ENCODE results near the gene GPR39. TPM values are rescaled to one million over a fixed set of nuclear protein-coding genes. Genes with fewer than 3 reads are reported as not detected.

The GPR39 gene
- total RNA-seq, 2 donors from 2014 or later: 0.37 TPM; not detected in 1

DNA sequence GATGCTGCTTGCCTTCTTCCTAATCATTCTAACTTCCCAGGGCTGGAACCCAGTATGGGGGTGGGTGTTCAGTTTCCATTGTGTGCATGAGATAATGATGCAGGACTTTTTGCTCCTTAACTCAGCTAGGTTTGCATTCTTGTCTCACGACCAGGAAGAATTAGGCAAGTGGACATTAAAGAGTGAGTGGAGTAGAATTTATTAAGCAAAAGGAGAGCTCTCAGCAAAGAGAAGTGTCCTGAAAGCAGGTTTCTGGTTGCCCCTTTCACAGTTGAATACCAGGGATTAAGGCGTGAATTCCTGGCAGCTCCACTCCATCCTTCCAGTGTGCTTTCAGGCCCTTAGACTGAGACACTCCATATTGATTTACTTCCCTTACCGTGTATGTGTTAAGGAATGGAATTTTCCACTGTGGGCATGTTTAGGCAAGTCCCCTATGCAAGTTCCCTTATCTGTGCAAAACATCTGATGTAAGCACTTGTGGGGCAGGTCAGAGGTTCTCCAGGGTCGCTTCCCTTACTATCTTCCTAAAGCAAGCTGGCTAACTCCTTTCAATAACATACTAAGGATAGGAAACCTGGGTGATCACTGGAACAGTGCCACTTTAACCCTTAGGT lies 126.5 kb downstream of the GPR39 start:
- no peak for DNase-seq (ENCODE audit: low spot score)
- intact Hi-C loops (cut with DNase I): no loop called here

DNA sequence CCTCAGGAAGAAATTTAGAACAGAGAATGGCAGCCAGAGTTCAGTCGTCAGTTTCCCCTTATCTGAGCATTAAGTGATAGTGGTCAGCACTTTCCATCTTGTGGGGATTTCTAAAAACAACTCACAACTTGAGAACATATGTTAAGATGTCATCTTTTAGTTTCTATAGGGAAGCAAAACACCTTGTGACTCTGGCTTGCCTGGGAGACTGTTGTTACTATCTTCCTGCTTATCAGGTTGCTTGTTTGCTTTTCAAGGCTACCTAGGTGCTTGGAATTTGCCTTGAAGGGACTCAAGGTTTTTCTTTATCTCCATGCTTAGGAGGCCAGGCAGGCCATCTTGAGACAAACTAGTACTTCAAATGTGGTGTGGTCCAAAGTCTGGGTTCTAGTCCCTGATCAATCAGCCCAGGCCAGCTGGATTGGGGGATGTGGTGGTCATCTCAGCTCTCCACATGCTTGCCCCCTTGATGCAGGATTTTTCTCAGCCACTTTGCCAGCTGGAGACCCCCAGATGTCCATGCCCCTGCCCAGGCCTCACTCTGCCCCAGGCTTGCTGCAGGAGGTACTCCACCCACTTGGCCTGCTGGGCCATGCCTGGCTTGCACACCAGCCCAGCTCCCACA lies 127.5 kb downstream of the GPR39 start:
- intact Hi-C loops (cut with DNase I): no loop called here
- no peak for DNase-seq (ENCODE audit: low spot score)

DNA sequence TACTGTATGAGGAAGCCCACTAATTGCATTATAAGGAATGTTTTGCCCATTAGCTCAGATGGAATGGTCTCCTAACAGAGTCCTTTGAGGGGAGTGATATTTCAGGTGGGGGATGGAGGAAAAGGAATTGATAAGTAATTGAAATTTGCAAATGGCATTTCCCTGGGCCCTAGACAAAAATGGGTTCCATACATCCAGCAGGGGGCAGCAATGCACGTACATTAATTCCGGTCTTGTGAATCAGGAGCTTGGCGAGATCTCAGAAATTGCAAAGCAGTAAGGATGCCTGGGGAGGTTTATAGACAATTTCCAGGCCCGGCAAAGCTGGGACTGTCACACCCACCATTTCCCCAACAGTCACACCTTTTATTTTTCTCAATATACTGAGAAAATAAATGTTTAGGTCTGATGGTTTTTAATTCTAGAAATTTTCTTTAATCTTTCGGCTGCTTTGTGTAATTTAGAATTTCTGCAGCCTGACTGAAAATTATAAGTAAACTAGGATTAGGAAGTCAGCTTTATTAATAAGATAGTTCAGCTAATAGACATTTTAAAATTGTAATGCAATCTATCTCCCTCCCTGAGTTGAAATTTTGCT lies 130.6 kb downstream of the GPR39 start:
- intact Hi-C loops (cut with DNase I): no loop called here
- no peak for DNase-seq (ENCODE audit: low spot score)

DNA sequence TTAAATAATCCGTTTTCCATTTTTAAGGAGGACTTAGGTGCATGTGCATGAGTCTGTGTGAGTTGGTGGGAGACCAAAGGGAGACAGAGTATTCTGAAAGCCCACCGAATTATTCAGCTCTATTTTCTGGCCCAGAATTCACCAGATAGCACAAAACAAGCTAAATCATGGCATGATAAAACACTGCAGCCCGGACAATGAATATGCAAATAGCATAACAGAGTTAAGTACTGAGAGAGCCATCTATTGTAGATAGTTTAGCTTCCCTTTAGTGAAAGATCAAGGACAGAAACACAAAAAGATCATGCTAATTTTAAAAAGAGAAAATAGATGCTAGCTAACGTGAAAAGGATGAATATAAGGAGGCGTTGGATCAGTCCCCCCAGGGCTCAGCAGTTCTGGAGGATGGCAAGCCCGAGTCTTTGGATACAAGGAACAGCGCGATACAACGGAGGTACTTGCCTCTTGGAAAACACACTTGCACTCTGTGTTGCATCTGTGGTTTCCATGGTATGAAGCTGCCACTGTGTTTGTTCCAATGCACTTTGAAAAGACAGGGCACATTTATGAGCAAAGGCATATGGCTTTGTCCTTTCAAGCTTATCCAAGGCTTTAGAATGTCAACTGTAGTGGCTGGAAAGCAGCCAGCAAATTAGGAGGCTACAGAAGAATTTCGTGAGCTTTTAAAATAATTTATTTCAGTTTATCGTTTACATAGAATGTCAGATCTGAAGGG lies 133.5 kb downstream of the GPR39 start:
- intact Hi-C loops (cut with DNase I): no loop called here
- DNase-seq (ENCODE audit: low spot score): no peak

DNA sequence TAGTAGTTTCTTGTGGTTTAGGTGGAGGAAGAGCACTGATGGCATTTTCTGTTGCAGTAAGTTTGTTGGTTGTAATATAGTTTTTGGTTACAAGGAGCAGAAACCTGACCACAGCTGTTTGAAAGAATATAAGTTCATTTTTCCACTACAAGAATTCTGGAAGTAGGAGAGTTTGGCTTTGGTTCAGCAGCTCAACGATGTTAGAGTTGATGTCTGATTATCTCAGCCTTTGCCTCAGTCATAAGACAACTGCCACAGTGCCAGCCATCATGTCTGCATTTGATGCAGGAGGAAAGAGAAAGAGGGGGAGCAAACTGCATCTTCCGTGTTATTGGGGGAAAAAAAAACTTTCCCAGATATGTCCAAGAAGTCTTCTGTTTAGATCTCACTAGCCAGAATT lies 134.3 kb downstream of the GPR39 start:
- DNase-seq (ENCODE audit: low spot score): no peak
- intact Hi-C loops (cut with DNase I): no loop called here

DNA sequence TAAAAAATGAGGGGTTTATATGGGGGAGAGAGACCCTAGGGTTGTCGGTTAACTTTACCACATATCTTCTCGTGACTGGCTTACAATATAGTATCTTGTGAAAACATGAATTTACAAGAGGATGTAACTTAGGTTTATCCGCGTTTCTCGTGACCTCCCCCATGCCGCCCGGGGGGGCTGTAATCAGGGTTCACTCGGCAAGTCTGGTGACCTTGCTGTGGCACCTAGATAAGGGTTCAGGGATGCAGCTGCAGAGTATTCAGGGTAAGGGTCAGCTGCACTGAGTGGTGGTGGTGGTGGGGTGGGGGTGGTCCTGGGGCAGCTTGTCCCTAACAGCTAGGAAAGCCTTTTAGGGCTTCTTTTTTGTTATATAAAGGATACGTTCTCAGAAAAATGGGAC lies 141.1 kb downstream of the GPR39 start:
- DNase-seq (ENCODE audit: low spot score): no peak
- intact Hi-C loops (cut with DNase I): no loop called here

DNA sequence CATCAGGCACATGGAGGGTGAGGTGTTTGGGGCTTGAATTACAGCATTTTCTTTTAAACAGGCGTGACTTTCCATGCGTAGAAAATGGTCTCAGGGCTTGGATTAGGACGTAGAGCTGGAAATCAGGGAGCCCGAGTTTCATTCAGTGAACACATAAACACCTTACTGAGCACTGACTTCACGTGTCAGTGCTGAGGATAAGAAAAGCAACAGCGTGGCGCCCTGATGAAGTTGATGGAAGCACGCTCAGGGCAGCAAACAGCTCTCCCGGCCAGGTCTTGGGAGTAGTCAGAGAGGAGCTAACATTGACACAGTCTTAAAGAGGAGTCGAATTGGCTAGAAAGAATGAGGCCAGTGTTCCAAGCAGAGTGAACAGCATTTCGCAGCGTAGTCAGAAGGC lies 142.7 kb downstream of the GPR39 start:
- intact Hi-C loops (cut with DNase I): no loop called here
- DNase-seq (ENCODE audit: low spot score): no peak

DNA sequence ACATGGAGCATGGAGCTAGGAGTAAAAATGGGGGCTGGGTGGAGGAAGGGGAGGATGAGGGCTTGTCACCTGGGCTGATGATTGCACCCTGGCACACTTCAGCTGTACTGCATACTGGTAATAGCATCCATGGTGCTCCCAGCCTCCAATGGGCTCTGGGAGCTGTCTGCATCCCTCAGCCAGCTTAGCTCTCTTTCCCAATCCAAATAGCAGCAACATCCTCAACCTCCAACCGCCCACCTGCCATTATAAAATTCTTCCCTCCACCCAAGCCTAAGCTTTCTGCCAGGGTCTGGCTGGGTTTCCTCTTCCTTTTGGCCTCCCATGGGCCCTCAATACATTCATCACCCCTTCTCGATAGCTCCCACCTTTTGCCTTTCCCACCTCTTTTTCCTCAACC lies 143.3 kb downstream of the GPR39 start:
- DNase-seq (ENCODE audit: low spot score): no peak
- intact Hi-C loops (cut with DNase I): no loop called here

DNA sequence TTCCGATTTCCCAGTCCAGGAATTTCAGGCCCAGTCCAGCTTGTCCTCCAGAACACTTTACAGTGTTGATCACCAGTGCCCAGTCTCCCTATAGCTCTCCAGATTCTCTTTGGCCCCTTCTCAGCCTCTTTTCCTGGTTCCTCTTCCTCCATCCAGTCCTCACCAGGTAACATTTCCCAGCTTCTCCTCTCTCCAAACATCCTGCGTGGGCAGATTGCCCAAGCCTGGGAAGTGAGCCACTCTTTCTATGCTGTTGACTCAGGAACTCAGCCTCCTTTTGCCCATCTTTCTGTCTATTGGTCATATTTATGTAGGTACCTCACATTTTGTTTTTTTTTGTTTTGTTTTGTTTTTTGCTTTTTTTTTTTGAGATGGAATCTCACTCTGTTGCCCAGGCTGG lies 144.0 kb downstream of the GPR39 start:
- intact Hi-C loops (cut with DNase I): no loop called here
- no peak for DNase-seq (ENCODE audit: low spot score)

DNA sequence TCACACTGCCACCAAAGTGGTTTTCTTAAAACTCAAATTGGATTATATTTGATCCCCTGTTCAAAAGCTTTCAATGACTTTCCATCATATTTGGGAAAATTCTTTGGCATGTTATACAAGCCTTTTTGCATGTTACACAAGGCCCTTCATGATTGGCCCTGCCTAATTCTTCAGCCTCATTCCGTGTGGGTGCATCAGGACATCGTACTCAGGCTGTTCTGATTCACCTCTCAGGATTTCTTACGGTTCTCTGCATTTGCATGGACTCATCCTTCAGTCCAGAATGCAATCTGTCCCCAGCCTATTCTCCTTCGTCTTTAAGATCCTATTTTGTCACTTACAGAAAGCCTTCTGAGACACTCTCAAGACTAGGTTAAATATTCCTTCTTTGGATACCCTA lies 145.6 kb downstream of the GPR39 start:
- no peak for DNase-seq (ENCODE audit: low spot score)
- intact Hi-C loops (cut with DNase I): no loop called here

DNA sequence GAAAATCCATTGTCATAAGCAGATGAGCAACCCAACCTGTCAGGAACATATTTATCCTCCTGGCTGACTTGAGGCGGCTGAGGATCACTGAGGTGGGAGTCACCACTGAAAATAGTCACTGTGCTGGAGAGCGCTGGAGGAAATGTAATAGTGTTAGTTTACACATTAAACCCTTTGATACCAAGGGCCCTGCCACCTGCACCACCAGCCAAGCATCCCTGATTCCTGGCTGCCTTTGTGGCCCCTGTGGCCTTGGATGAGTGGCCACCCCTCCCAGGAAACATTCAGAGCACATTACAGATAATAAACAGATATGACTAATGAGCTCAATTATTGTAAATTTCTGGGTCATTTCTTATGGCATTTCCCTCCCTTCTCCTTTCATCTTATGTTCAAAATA lies 147.5 kb downstream of the GPR39 start:
- DNase-seq (ENCODE audit: low spot score): no peak
- intact Hi-C loops (cut with DNase I): no loop called here

DNA sequence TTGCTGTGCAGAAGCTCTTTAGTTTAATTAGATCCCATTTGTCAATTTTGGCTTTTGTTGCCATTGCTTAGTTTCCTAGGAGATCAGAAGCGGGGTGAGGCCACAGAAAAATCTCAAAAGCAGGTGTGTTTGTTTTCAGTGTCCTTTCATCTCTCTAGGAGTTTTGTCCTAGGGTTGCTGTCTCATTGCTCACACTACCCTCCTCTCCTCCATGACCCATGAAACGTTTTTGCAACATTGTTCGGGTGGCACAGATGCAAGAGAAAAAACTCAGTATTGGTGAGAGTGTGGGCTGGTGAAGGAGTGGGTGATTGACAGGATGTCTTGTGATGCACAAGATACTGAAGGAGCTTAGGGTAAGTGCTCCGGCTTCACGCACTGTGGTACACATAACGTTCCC lies 149.8 kb downstream of the GPR39 start:
- intact Hi-C loops (cut with DNase I): no loop called here
- DNase-seq (ENCODE audit: low spot score): no peak

DNA sequence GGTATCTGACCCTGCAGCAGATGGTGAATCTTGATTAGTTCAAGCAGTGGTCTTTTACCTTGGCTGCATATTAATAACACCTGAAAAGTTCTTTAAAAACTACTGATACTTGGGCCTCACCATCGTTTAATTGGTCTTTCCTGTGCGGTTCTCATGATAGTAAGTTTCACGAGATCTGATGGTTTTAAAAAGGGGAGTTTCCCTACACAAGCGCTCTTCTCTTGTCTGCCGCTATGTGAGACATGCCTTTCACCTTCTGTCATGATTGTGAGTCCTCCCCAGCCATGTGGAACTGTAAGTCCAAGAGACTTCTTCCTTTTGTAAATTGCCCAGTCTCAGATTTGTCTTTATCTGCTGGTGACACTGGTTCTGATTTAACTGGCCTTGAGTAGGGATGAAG lies 151.1 kb downstream of the GPR39 start:
- intact Hi-C loops (cut with DNase I): no loop called here
- no peak for DNase-seq (ENCODE audit: low spot score)

DNA sequence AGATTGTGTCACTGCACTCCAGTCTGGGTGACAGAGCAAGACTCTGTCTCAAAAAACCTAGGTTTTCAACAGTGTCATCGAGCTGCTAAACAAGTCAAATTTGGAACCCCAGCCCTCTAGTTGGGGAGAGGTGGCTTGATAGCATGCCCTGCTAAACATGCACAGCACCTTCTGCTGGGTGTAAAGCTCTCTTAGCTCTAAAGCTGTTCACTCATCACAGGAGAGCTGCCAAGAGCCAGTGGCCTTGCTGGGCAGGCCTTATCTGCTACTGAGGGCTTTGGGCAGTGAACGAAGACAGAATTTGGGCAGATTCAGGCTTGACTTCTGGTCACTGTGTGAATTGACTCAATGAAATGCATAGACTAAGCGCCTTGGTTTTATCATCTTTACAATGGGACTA lies 152.1 kb downstream of the GPR39 start:
- DNase-seq (ENCODE audit: low spot score): no peak
- intact Hi-C loops (cut with DNase I): no loop called here

DNA sequence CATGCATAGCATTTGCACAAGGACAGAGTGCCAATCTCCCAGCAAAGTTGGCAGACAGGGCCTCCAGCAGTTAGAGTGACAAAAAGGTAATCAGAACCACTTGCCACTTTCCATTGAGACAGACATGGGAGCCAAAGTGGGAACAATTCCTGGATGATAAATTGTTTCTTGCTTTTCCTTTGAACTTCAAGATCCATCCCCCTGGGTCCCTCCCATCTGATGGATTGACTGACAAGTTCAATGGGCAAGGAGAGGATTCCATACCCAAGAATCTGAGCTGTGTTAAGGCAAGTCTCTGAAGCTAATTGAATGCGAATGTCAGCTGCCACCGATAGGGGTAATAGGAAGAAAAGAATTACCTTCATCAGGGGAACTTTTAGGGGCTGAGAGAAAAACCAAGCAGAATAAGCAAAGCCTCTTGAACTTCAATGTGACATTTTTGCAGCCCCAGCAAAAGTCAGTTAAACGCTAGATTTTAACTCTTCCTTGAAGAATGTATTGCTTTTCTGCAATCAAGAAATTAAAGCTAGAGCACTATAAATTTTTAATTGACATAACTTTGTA lies 156.9 kb downstream of the GPR39 start:
- DNase-seq (ENCODE audit: low spot score): no peak
- intact Hi-C loops (cut with DNase I): no loop called here

DNA sequence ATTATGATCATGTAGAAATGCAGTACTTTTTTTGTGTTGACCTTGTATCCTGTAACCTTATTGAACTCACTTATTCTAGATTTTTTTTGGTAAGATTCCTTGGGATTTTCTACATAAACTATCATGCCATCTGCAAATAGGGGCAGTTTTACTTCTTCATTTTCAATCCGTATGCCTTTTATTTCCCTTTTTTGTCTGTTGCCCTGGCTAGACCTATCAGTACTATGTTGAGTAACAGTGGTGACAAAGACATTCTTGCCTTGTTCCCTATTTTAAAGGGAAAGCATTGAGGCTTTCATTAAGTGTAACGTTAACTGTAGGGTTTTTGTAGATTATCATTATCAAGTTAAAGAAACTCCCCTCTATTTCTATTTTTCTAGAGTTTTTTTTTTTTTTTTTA lies 161.1 kb downstream of the GPR39 start:
- intact Hi-C loops (cut with DNase I): no loop called here
- DNase-seq (ENCODE audit: low spot score): no peak

DNA sequence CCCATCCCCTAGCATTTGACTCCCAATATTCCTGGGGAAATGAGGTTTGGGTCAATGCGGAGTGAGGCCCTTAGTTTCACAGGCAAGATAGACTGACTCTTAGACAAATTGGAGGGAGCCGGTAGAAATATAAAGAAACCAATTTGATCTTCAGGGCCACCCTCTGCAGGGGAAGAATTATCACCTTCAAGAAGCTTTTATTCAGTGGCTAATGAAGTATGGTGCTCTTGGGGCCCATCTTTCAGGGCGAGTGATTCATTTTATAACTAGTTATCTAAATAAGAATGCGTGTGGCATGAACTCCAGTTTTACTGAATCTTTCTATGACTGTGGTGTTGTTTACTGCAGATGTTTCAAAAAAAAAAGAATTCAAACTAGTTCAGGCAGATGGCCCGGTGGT lies 165.0 kb downstream of the GPR39 start:
- intact Hi-C loops (cut with DNase I): no loop called here
- DNase-seq (ENCODE audit: low spot score): no peak

DNA sequence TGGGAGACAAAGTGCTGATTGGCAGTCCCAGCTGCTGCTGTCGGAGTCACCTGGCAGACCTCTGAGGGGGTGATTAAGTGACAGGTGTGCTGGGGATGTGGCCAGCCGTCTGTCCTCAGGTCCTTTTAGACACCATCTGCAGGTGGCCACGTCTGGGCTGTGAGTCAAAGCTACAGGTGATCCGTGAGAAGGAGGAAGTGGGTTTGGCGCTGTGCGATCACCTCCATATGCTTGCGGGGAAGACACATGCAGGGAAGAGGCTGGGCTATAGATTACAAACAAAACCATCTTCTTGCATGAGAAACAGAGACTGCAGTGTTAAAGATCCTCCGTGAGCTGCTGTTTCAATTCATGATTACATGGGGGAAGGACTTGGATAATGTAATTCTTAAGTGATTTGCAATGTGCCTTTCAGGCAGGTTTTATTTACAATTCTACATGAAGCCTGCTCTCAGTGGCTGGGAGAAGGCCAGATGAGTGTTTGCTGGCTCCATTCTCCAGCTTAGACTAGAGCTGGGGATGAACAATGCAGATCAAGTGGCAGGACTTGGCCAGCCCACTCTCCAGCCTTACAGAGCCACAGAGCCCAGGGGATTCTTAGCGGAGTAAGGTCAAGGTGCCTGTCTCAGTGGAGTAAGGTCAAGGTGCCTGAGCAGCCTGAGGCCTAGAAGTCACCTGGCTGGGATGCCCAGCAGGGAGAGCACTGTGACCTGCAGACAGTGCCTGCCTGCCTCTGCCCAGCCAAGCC lies 165.6 kb downstream of the GPR39 start:
- intact Hi-C loops (cut with DNase I): no loop called here

DNA sequence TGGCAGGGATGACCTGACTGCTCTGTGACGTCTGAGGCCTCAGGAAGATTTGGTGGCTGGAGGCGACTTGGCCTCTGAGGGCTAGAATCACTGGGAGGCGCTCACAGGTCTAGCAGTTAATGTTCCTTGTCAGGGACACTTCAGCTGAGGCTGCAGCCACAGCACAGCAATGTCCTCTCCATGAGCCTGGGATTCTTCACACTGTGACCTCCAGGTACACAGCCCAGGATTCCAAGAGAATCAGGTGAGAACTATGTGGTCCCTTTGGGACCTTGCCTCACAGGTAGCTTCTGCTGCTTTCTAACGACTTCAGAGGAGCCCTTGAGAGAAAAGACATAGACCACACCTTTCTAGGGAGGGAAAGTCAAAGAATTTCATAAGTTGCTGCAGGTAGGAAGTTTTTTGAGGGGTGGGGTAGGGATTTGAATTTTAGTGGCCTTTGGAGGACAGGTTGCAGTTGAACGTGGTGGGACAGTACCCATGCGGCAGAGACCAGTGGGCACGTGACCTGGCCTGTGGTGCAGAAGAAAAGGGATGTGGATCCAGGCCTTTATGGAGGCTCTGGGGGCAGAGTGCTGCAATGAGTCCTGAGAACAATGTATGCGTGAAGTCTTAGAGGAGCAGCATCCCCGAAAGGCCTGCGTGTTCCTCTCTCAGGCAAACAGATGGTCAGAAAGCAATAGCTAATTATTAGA lies 167.2 kb downstream of the GPR39 start:
- intact Hi-C loops (cut with DNase I): no loop called here
- no peak for DNase-seq (ENCODE audit: low spot score)

More for the DNA sequence above, 165.6 kb downstream of the GPR39 start:
- DNase-seq (ENCODE audit: low spot score): no peak
